GM21515 (cell line): ENCODE results near the gene ACP1.
A peak's percentile ranks its signal among the peaks of the same experiment; 100 is the strongest.

ENCODE experiments used
- ATAC-seq: cut with Tn5 transposase; IDR thresholded peaks from one replicate; pipeline ENCODE4 v1.9.1; 2021; ENCODE audit not compliant: unreplicated experiment

The ACP1 gene

DNA sequence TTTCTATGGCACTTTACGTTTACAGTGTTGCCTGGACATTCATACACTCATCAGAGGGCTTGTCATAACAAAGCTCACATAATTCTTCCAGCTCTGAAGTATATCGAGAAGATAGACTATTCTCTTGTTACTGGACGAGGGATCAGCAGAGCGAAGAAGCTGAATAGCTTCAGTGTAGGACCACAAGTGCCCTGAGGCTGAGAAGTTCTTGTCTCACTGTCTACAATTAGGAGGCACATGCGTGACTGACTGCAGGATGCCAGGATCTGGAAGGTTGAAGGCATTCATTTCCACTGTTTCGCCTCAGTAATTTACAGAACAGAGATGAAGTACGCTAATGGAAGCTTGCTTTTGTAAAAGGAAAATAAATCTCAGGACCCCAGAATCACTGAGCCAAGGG, 10.5 kb upstream of the ACP1 start:
- no peak for ATAC-seq

DNA sequence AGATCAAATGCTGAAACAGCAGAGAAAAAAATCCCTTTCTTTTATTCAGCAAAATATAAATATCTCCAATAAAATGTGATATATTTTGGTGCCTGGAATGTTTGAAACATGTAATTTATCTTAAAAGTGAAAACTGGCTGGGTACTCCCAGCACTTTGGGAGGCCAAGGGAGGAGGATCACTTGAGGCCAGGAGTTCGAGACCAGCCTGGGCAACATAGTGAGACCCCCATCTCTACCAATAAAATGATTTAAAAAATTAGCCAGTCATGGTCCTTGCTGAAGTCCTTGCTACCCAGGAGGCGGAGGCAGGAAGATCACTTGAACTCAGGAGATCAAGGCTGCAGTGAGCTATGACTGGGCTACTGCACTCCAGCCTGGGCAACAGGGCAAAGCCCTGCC, 9.6 kb upstream of the ACP1 start:
- no peak for ATAC-seq

DNA sequence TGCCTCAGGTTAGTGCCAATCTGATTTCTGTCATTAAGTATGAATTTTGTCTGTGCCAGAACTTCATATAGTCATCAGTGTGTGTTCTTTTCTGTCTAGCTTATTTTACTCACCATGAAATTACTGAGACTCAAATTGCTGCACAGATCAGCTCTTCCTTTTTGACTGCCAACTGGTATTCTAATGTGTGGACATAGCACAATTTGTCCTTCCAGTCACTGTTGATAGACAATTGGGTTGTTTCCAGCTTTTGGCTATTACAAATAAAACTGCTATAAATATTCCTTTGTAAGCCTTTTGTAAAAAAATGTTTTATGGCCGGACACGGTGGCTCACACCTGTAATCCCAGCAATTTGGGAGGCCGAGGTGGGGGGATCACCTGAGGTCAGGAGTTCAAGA, 8.7 kb upstream of the ACP1 start:
- no peak for ATAC-seq

DNA sequence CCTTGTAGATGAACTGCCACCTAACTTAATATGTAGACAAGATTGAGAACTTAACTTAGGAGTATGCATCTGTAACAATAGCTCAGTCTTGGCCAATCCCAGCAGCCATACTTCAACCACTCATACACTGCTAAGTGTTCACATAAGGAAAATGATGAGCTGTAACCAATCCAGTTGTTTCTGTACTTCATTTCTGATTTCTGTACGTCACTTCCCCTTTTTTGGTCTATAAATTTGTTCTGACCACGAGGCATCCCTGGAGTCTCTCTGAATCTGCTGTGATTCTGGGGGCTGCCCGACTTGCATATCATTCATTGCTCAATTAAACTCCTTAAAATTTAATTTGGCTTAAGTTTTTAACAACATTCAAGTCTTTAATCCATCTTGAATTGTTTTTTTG, 7.3 kb upstream of the ACP1 start:
- ATAC-seq = no peak

DNA sequence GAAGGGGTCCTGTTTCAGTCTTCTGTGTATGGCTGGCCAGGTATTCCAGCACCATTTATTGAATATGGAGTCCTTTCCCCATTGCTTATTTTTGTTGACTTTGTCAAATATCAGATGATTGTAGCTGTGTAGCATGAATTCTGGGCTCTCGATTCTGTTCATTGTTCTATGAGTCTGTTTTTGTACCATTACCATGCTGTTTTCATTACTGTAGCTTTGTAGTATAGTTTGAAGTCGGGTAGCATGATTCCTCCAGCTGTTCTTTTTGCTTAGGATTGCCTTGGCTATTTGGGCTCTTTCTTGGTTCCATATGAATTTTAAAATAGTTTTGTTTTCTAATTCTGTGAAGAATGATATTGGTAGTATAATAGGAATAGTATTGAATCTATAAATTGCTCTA, 6.9 kb upstream of the ACP1 start:
- no peak for ATAC-seq

- no peak for ATAC-seq
Measured at GRCh38 chr2:258933-259332, 5.8 kb upstream of the ACP1 start.

DNA sequence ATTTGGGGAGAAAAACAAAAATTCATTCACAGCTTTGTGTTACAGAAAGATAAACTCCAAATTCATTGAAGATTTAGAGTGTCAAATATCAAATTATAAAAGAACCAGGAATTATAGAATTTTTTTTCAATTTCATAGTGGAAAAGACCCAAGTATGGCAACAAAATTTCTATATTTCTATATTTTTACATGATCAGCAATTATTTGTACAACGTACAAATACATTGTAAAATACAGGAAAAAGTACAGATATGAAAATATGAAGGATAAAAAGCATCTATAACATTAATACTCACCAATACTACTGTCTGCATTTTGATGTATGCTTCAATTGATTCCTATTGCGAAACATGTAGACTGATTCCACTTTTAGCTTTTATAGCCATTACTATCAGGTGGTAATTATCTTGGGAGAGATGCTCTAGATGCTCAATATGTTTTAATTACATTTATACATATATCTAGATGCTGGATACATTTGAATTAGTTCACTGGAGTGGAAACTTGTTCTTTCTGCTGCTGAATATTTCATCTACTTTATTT, 4.9 kb upstream of the ACP1 start:
- no peak for ATAC-seq

GRCh38 chr2:260507-261161, 4.1 kb upstream of the ACP1 start:
- no peak for ATAC-seq

DNA sequence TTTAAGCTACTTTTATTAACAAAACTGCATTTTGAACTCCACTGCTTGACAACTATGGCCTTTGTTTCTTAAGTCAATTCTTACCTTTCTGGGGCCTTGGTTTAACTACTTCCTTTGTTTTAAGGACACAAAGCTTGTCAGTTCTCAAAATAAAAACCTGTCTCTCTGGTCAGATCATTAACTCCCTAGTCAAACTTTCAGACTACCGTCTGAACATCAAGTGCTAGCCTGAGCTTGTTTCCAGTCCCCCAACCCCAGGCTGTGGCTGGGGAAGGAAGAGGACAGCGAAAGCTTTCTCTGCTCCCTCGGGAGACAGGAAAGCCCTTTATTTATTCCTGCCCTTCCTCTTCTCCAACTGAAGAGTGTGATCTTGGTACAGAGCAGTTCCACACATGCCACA, 2.6 kb upstream of the ACP1 start:
- no peak for ATAC-seq

- ATAC-seq = no peak
Measured at GRCh38 chr2:263022-263738, 1.6 kb upstream of the ACP1 start.

- peak; percentile 29 for ATAC-seq
Measured at GRCh38 chr2:263774-264492, 814 bp upstream of the ACP1 start, which contains the start of gene SH3YL1. TSS of gene SH3YL1 (minus strand) at chr2:264032. CDS start at chr2:263984, 48 bp downstream.

- ATAC-seq = no peak
Measured at GRCh38 chr2:268323-268722, 3.6 kb downstream of the ACP1 start.

GRCh38 chr2:269356-270030, 4.7 kb downstream of the ACP1 start:
- no peak for ATAC-seq

DNA sequence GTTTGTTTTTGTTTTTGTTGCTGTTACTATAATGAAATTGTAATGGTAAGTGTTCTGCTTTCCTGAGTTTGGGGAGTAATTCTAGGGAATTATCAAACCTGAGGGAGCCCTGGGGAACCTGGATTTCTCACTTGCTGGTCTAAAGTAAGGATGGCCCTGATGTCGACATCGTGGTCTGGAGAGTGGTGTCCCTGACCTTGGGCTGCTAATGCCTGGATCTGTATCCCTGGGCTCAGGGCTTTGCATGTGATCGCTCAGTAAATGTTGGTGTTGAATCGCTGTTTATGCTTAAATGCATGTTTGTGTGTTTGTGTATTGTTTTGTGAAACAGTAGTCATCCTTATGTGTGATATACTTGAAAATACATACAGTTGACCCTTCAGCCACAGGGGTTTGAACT, 6.1 kb downstream of the ACP1 start:
- ATAC-seq = no peak

DNA sequence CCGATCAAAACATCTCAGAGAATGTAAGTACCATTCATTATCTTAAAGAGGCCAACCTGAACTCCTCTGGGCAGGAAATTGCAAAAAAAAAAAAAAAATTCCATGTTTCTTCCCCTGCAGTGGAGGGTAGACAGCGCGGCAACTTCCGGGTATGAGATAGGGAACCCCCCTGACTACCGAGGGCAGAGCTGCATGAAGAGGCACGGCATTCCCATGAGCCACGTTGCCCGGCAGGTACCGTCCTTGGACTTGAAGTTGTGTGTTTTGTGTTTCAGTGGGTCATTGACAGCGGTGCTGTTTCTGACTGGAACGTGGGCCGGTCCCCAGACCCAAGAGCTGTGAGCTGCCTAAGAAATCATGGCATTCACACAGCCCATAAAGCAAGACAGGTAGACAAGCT, 7.2 kb downstream of the ACP1 start:
- ATAC-seq = no peak

- ATAC-seq = no peak
Measured at GRCh38 chr2:273333-273732, 8.6 kb downstream of the ACP1 start.

GRCh38 chr2:274503-274902, 9.8 kb downstream of the ACP1 start:
- ATAC-seq = no peak

DNA sequence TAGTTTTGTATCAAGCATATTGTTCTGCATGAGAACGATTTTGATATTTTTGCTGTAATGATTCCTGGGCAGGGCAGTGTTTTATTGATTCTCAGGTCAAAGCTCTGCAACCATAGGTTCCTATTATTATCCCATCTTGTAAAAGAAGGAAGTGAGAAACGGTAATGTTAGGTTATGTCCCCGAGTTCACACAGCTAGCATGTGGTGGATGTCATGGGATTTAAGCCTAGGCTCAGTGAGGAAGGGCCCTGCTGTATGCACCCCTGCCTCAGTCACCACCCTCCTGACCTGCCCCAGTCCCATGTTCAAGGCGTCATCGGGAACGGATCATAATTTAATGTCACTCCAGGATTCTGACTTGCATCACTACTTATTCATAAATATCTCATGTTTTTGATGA, 10.7 kb downstream of the ACP1 start:
- peak; percentile 93 for ATAC-seq

GRCh38 chr2:278312-278926, 13.7 kb downstream of the ACP1 start:
- no peak for ATAC-seq

DNA sequence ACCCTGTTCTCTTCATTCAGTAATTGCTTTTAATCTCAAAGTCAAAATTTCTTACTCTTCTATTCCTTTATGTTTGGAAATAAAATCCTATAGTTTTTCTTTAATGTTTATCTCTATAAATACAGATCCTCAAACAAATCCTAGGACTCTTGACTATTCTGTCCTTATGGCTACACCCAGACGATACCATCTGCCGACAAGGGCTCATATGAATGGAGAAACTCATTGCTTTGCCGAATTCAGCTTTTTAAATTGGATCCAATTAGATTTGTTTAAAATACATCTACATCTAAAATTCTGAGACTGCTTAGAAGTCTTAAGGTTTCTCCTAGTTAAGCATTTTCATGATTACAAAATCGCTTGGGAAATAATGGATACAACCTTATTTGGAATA, 14.2 kb downstream of the ACP1 start:
- no peak for ATAC-seq

GRCh38 chr2:279366-279765, 14.6 kb downstream of the ACP1 start:
- ATAC-seq = no peak
